ENCODE results near the gene SPAG8. TPM values are rescaled to one million over a fixed set of nuclear protein-coding genes. Genes with fewer than 3 reads are reported as not detected.

SPAG8 gene
- total RNA-seq, 4 donors from 2014 or later, result 0.94 TPM; not detected in 3

DNA sequence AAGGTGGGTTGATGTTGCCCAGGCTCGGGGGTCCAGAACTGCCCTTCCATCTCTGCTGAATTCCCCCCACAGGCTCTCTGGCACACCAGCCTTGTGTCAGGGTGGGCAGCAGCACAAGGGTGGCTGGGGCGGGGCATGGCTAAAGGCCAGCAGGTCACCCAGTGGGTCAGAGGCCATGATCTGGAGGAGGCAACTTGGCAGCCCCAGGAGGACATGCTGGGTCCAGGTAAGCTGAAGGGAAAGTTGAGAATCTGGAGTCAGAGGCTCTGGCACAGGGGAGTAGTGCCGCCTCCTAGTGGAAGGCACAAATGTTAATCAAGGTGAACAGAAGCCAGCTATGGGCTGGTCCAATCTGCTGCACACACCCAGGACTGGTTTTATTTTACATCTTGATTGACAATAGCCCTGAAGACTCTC lies 23.2 kb upstream of the SPAG8 start:
- TF ChIP-seq POLR2A (IDR thresholded peaks at IDR 0.05), result no peak
- TF ChIP-seq, protein P1, sequence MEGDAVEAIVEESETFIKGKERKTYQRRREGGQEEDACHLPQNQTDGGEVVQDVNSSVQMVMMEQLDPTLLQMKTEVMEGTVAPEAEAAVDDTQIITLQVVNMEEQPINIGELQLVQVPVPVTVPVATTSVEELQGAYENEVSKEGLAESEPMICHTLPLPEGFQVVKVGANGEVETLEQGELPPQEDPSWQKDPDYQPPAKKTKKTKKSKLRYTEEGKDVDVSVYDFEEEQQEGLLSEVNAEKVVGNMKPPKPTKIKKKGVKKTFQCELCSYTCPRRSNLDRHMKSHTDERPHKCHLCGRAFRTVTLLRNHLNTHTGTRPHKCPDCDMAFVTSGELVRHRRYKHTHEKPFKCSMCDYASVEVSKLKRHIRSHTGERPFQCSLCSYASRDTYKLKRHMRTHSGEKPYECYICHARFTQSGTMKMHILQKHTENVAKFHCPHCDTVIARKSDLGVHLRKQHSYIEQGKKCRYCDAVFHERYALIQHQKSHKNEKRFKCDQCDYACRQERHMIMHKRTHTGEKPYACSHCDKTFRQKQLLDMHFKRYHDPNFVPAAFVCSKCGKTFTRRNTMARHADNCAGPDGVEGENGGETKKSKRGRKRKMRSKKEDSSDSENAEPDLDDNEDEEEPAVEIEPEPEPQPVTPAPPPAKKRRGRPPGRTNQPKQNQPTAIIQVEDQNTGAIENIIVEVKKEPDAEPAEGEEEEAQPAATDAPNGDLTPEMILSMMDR (IDR thresholded peaks at IDR 0.05), result peak in 3 of 6 experiments; percentile 20 to 47 (median 37)
- H3K27me3 ChIP-seq, result no peaks in the 10 kb centered on the region
- no peaks in the 10 kb centered on the region for H3K9me3 ChIP-seq
- no peaks in the 10 kb centered on the region for H3K36me3 ChIP-seq
- DNase-seq, result no peak
- H3K27ac ChIP-seq, result peak overlapping the region in 1 of 4 donors; percentile 42
- no peak overlapping the region for H3K4me3 ChIP-seq
- H3K4me1 ChIP-seq, result peaks cover 0 to 23% (median 15%) of the 10 kb centered on the region in 4 donors

DNA sequence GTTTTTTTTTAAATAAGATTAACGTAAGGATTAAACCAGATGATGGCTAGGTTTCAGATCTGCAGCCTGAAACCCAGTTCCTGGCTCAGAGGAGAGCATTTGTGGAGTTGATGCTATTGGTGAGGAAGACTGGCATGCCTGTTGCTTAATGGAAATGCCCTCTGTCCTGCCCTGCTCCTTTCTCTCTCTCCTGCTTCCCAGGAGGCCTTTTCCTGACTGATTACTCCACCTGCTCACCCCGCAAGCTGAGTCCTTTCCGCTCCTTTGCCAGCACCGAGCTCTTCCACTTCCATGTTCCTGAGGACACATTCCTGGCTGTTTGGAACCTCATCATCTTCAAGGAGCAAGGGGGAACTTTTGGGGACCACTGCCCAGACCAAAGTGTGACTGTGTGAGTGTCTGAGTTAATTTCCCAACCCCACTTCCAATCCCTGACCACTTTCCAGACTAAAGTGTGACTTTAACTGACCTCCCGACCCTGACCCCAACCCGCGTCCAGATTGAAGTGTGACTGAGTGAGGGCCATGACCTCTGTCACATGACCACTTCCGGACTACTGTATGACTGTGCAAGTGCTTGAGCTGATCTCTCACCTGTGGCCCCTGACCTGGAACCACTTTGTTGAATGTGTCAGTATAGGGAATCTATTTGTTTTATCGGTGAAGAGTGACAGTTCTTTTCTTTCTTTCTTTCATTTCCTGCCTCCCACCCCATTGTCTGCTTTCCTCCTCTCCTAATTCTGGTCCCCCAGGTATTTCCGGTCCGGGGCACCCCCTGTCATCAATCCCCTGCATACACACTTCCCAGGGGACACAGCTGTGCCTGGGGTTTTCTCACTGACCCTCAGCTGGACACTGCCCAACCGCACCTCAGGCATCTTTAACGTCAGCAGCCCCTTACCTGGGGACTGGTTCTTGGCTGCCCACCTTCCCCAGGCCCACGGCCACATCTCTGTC lies 22.5 kb upstream of the SPAG8 start:
- H3K4me1 ChIP-seq, result peaks cover 5 to 30% (median 17%) of the 10 kb centered on the region in 4 donors
- TF ChIP-seq, protein P1 (IDR thresholded peaks at IDR 0.05), result no peak
- no peak for TF ChIP-seq POLR2A (IDR thresholded peaks at IDR 0.05)
- no peaks in the 10 kb centered on the region for H3K27me3 ChIP-seq
- H3K4me3 ChIP-seq, result no peak overlapping the region
- H3K27ac ChIP-seq, result peak overlapping the region in 2 of 4 donors; percentile 28 to 59
- H3K9me3 ChIP-seq, result no peaks in the 10 kb centered on the region
- H3K36me3 ChIP-seq, result no peaks in the 10 kb centered on the region
- no peak for DNase-seq

DNA sequence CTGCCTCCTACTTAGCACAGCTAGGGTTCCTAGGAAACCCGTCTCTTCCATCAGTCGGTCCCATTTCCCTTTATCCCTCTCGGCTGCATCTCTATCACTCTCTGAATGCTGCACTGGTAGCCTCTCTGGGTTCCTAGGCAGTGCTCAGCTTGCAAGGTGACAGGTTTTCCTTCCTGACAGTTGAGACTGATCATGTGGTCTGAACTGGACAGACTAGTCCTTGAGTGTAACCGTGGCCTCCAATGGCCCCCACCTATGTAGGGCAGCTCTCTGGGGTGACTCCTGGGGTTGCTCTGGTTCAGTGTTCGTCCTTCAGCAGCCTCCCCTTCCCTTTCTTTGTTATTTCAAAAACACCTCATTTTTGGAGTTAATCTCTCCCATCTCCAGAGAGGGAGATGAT lies 20.8 kb upstream of the SPAG8 start:
- TF ChIP-seq, protein P1 (IDR thresholded peaks at IDR 0.05), result no peak
- TF ChIP-seq POLR2A (IDR thresholded peaks at IDR 0.05), result no peak
- DNase-seq, result no peak

DNA sequence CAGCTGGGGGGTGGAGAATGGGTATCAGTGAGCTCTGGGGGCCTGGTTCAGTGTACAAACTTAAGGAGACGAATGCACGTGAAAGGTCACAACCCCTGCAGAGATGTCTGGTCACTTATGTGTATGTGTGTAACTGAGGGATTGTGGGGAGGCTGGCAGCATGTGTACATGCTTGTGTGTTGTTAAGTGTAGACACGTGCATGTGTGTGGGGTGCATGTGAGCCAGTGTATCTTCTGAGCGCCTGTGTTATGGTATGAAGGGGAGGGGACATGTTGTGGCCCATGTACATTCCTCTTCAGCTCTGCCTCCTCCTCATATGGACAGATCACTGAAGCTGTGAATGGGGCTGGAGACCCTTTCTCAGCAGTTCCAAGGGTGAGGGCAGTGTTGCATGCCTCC lies 19.0 kb upstream of the SPAG8 start:
- DNase-seq, result no peak
- Histone ChIP-seq H3K4me1 (peaks cover 5 to 28% (median 17%) of the 10 kb centered on the region in 4 donors), H3K4me3 (no peak overlapping the region), H3K27me3 (no peaks in the 10 kb centered on the region), H3K36me3 (no peaks in the 10 kb centered on the region), H3K27ac (no peak overlapping the region), H3K9me3 (no peaks in the 10 kb centered on the region)
- TF ChIP-seq, protein P1 (IDR thresholded peaks at IDR 0.05), result no peak
- no peak for TF ChIP-seq POLR2A (IDR thresholded peaks at IDR 0.05)

More for the DNA sequence above, 20.8 kb upstream of the SPAG8 start:
- Histone ChIP-seq H3K9me3 (no peaks in the 10 kb centered on the region), H3K4me3 (no peak overlapping the region), H3K27me3 (no peaks in the 10 kb centered on the region), H3K36me3 (no peaks in the 10 kb centered on the region), H3K27ac (peak overlapping the region in 1 of 4 donors; percentile 59), H3K4me1 (peaks cover 5 to 31% (median 17%) of the 10 kb centered on the region in 4 donors)

DNA sequence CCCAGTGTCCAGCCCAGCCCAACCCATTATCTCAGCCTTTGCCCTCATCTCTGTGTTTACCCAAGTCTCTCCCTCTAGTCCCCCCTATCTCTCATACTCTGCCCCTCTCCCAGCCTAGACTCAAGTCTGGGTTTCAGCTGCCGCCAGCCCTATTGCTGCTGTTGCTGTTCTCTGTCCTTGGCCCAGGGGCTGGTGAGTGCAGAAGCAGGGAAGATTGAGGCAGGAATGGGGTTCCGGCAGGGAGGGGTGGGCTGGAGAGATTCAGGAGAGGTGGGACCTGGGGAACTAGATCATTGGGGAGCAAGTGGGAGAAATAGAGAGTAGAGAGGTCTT lies 17.7 kb upstream of the SPAG8 start:
- Histone ChIP-seq H3K36me3 (no peaks in the 10 kb centered on the region), H3K9me3 (no peaks in the 10 kb centered on the region), H3K27me3 (no peaks in the 10 kb centered on the region), H3K4me3 (peak overlapping the region; percentile 63 to 99 (median 82)), H3K4me1 (peaks cover 5 to 18% (median 16%) of the 10 kb centered on the region in 4 donors), H3K27ac (peak overlapping the region; percentile 88 to 98 (median 96))
- no peak for DNase-seq
- no peak for TF ChIP-seq POLR2A (IDR thresholded peaks at IDR 0.05)
- TF ChIP-seq, protein P1 (IDR thresholded peaks at IDR 0.05), result no peak

Measured in Peyer's patch (tissue), 4 donors.